HG03039 (cell line): Measurements from ENCODE around the gene ZNF143.

Source experiments
- ATAC-seq: cut with Tn5 transposase; IDR thresholded peaks from one replicate; pipeline ENCODE4 v1.9.1; 2021; ENCODE audit warnings: mild to moderate bottlenecking, moderate library complexity; ENCODE audit not compliant: unreplicated experiment

Gene ZNF143

GRCh38 chr11:9573775-9574621, 113.2 kb downstream of the ZNF143 start:
- peak; percentile 5 for ATAC-seq

GRCh38 chr11:9574622-9575259, 113.9 kb downstream of the ZNF143 start:
- ATAC-seq, result no peak

GRCh38 chr11:9575260-9576240, 114.7 kb downstream of the ZNF143 start:
- no peak for ATAC-seq

- ATAC-seq, result no peak
These were observed 116.0 kb downstream of the ZNF143 start for GRCh38 chr11:9576701-9577381.

- no peak for ATAC-seq
These were observed 116.7 kb downstream of the ZNF143 start for GRCh38 chr11:9577556-9577955.
